ENCODE results near the gene RPS2. TPM values are rescaled to one million over a fixed set of nuclear protein-coding genes. Genes with fewer than 3 reads are reported as not detected.

RPS2 gene
- total RNA-seq, 1 donor from 2014 or later: 3,223 TPM

GRCh38 chr16:2008631-2009163, 44.1 kb upstream of the RPS2 start:
- DNase-seq (ENCODE audit: low spot score): no peak
- H3K27me3 Mint-ChIP-seq (ENCODE audit: unreplicated experiment): peaks cover 11% of the 10 kb centered on the region
- no peak for TF ChIP-seq CTCF (IDR thresholded peaks at IDR 0.05; ENCODE audit: unreplicated experiment)
- no peaks in the 10 kb centered on the region for H3K9me3 Mint-ChIP-seq (ENCODE audit: unreplicated experiment)
- peak overlapping the region; percentile 1 for H3K27ac Mint-ChIP-seq (ENCODE audit: unreplicated experiment)
- H3K4me1 Mint-ChIP-seq (ENCODE audit: unreplicated experiment): peaks cover 21% of the 10 kb centered on the region
- H3K4me3 Mint-ChIP-seq (ENCODE audit: unreplicated experiment): peak overlapping the region; percentile 93
- H3K36me3 Mint-ChIP-seq (ENCODE audit: low read depth, unreplicated experiment): peaks cover 6% of the 10 kb centered on the region

- Mint-ChIP-seq H3K27ac (ENCODE audit: unreplicated experiment) (no peak overlapping the region), H3K4me3 (ENCODE audit: unreplicated experiment) (peak overlapping the region; percentile 93)
- no peak for DNase-seq (ENCODE audit: low spot score)
These were observed 43.4 kb upstream of the RPS2 start for GRCh38 chr16:2008009-2008526.

GRCh38 chr16:2007081-2007836, 42.6 kb upstream of the RPS2 start:
- TF ChIP-seq CTCF (IDR thresholded peaks at IDR 0.05; ENCODE audit: unreplicated experiment): no peak
- H3K27me3 Mint-ChIP-seq (ENCODE audit: unreplicated experiment): peaks cover 11% of the 10 kb centered on the region
- H3K4me1 Mint-ChIP-seq (ENCODE audit: unreplicated experiment): peaks cover 21% of the 10 kb centered on the region
- DNase-seq (ENCODE audit: low spot score): no peak
- H3K9me3 Mint-ChIP-seq (ENCODE audit: unreplicated experiment): no peaks in the 10 kb centered on the region
- H3K4me3 Mint-ChIP-seq (ENCODE audit: unreplicated experiment): peak overlapping the region; percentile 83
- no peak overlapping the region for H3K27ac Mint-ChIP-seq (ENCODE audit: unreplicated experiment)
- H3K36me3 Mint-ChIP-seq (ENCODE audit: low read depth, unreplicated experiment): peaks cover 6% of the 10 kb centered on the region

More at GRCh38 chr16:2008009-2008526, 43.4 kb upstream of the RPS2 start:
- H3K36me3 Mint-ChIP-seq (ENCODE audit: low read depth, unreplicated experiment): peaks cover 6% of the 10 kb centered on the region
- no peak for TF ChIP-seq CTCF (IDR thresholded peaks at IDR 0.05; ENCODE audit: unreplicated experiment)
- peaks cover 21% of the 10 kb centered on the region for H3K4me1 Mint-ChIP-seq (ENCODE audit: unreplicated experiment)
- H3K27me3 Mint-ChIP-seq (ENCODE audit: unreplicated experiment): peaks cover 9% of the 10 kb centered on the region
- H3K9me3 Mint-ChIP-seq (ENCODE audit: unreplicated experiment): no peaks in the 10 kb centered on the region

- Mint-ChIP-seq H3K36me3 (ENCODE audit: low read depth, unreplicated experiment) (peaks cover 6% of the 10 kb centered on the region), H3K27me3 (ENCODE audit: unreplicated experiment) (peaks cover 11% of the 10 kb centered on the region), H3K4me1 (ENCODE audit: unreplicated experiment) (peaks cover 21% of the 10 kb centered on the region), H3K27ac (ENCODE audit: unreplicated experiment) (no peak overlapping the region), H3K9me3 (ENCODE audit: unreplicated experiment) (no peaks in the 10 kb centered on the region), H3K4me3 (ENCODE audit: unreplicated experiment) (no peak overlapping the region)
- DNase-seq (ENCODE audit: low spot score): no peak
- no peak for TF ChIP-seq CTCF (IDR thresholded peaks at IDR 0.05; ENCODE audit: unreplicated experiment)
These were observed 41.7 kb upstream of the RPS2 start for GRCh38 chr16:2006317-2006716.

GRCh38 chr16:2005646-2006045, 41.0 kb upstream of the RPS2 start:
- Mint-ChIP-seq H3K4me3 (ENCODE audit: unreplicated experiment) (no peak overlapping the region), H3K36me3 (ENCODE audit: low read depth, unreplicated experiment) (peaks cover 6% of the 10 kb centered on the region), H3K4me1 (ENCODE audit: unreplicated experiment) (peaks cover 21% of the 10 kb centered on the region), H3K27ac (ENCODE audit: unreplicated experiment) (no peak overlapping the region), H3K9me3 (ENCODE audit: unreplicated experiment) (no peaks in the 10 kb centered on the region), H3K27me3 (ENCODE audit: unreplicated experiment) (peaks cover 11% of the 10 kb centered on the region)
- no peak for TF ChIP-seq CTCF (IDR thresholded peaks at IDR 0.05; ENCODE audit: unreplicated experiment)
- no peak for DNase-seq (ENCODE audit: low spot score)

Measured in endothelial cell (in vitro differentiated cells).